ENCODE results near the gene KCNMB4.
A peak's percentile ranks its signal among the peaks of the same experiment; 100 is the strongest.

Gene KCNMB4

GRCh38 chr12:70402597-70402996 is 36.5 kb downstream of the KCNMB4 start:
- peak; percentile 24 for TF ChIP-seq CTCF (IDR thresholded peaks at IDR 0.05; ENCODE audit: low read depth, low read length, missing control alignments)
- DNase-seq: no peak
- Histone ChIP-seq H3K4me3 (ENCODE audit: low read depth, low read length) (no peak overlapping the region), H3K27ac (no peak overlapping the region), H3K27me3 (replicated peaks) (no peaks in the 10 kb centered on the region), H3K36me3 (replicated peaks) (no peaks in the 10 kb centered on the region)
- in situ Hi-C loops (cut with HindIII; ENCODE audit: low pct_ligation_motif_present, low sequenced_read_pairs): no loop called here

GRCh38 chr12:70403826-70404225 is 37.7 kb downstream of the KCNMB4 start:
- no peak for TF ChIP-seq CTCF (IDR thresholded peaks at IDR 0.05; ENCODE audit: low read depth, low read length, missing control alignments)
- H3K36me3 ChIP-seq (replicated peaks): no peaks in the 10 kb centered on the region
- H3K4me3 ChIP-seq (ENCODE audit: low read depth, low read length): no peak overlapping the region
- H3K27me3 ChIP-seq (replicated peaks): no peaks in the 10 kb centered on the region
- DNase-seq: no peak
- no peak overlapping the region for H3K27ac ChIP-seq
- in situ Hi-C loops (cut with HindIII; ENCODE audit: low pct_ligation_motif_present, low sequenced_read_pairs): no loop called here

GRCh38 chr12:70408004-70408790 is 42.1 kb downstream of the KCNMB4 start:
- H3K27ac ChIP-seq: no peak overlapping the region
- TF ChIP-seq CTCF (IDR thresholded peaks at IDR 0.05; ENCODE audit: low read depth, low read length, missing control alignments): no peak
- DNase-seq: no peak
- in situ Hi-C loops (cut with HindIII; ENCODE audit: low pct_ligation_motif_present, low sequenced_read_pairs): no loop called here
- H3K36me3 ChIP-seq (replicated peaks): no peaks in the 10 kb centered on the region
- no peaks in the 10 kb centered on the region for H3K27me3 ChIP-seq (replicated peaks)
- no peak overlapping the region for H3K4me3 ChIP-seq (ENCODE audit: low read depth, low read length)

GRCh38 chr12:70415987-70416386 is 49.9 kb downstream of the KCNMB4 start:
- no peaks in the 10 kb centered on the region for H3K36me3 ChIP-seq (replicated peaks)
- no peak overlapping the region for H3K27ac ChIP-seq
- no peak for TF ChIP-seq CTCF (IDR thresholded peaks at IDR 0.05; ENCODE audit: low read depth, low read length, missing control alignments)
- no peak overlapping the region for H3K4me3 ChIP-seq (ENCODE audit: low read depth, low read length)
- in situ Hi-C loops (cut with HindIII; ENCODE audit: low pct_ligation_motif_present, low sequenced_read_pairs): no loop called here
- DNase-seq: no peak
- H3K27me3 ChIP-seq (replicated peaks): no peaks in the 10 kb centered on the region

- Histone ChIP-seq H3K36me3 (replicated peaks) (no peaks in the 10 kb centered on the region), H3K4me3 (ENCODE audit: low read depth, low read length) (no peak overlapping the region), H3K27me3 (replicated peaks) (no peaks in the 10 kb centered on the region), H3K27ac (no peak overlapping the region)
- no peak for DNase-seq
- TF ChIP-seq CTCF (IDR thresholded peaks at IDR 0.05; ENCODE audit: low read depth, low read length, missing control alignments): no peak
- in situ Hi-C loops (cut with HindIII; ENCODE audit: low pct_ligation_motif_present, low sequenced_read_pairs): no loop called here
Measured at GRCh38 chr12:70417121-70417520, 51.0 kb downstream of the KCNMB4 start.

- Histone ChIP-seq H3K27me3 (replicated peaks) (no peaks in the 10 kb centered on the region), H3K36me3 (replicated peaks) (no peaks in the 10 kb centered on the region), H3K4me3 (ENCODE audit: low read depth, low read length) (no peak overlapping the region), H3K27ac (no peak overlapping the region)
- in situ Hi-C loops (cut with HindIII; ENCODE audit: low pct_ligation_motif_present, low sequenced_read_pairs): no loop called here
- TF ChIP-seq CTCF (IDR thresholded peaks at IDR 0.05; ENCODE audit: low read depth, low read length, missing control alignments): no peak
- no peak for DNase-seq
Measured at GRCh38 chr12:70418101-70418500, 52.0 kb downstream of the KCNMB4 start.
